H1 (cell line): ENCODE data around the gene CFAP206. TPM values are rescaled to one million over a fixed set of nuclear protein-coding genes. Genes with fewer than 3 reads are reported as not detected.

Experiments used
- ASH2L ChIP-seq: fragments of 200-600, 300-600 bp; sonication (generic); IDR thresholded peaks from one replicate; pipeline ENCODE4 v1.7.1; 2017; ENCODE audit warnings: low read length
- CHD7 ChIP-seq: fragments of 300-600 bp; sonication (generic); IDR thresholded peaks from 2 replicates; pipeline ENCODE4 v1.7.1; 2012; ENCODE audit warnings: low read length, moderate library complexity, mild to moderate bottlenecking, inconsistent platforms; ENCODE audit not compliant: insufficient replicate concordance
- EP300 ChIP-seq, 2 experiments: IDR thresholded peaks; 1 replicate in 1 of 2; 2 replicates in 1 of 2; pipeline ENCODE4 v1.6.1; 2011 to 2012; ENCODE audit warnings: low read depth in 2 of 2, low read length in 2 of 2, mild to moderate bottlenecking in 2 of 2, borderline replicate concordance in 1 of 2, inconsistent platforms in 1 of 2, moderate library complexity in 1 of 2
- JUN ChIP-seq: IDR thresholded peaks from 2 replicates; pipeline ENCODE4 v1.6.1; 2011; ENCODE audit warnings: low read depth, mild to moderate bottlenecking, improper control_type of control experiment, low read length
- JUND ChIP-seq: IDR thresholded peaks from 2 replicates; pipeline ENCODE4 v1.6.1; 2011; ENCODE audit warnings: mild to moderate bottlenecking, improper control_type of control experiment, low read length
- POLR2A ChIP-seq, 2 experiments: IDR thresholded peaks; 1 replicate in 1 of 2; 2 replicates in 1 of 2; pipeline ENCODE4 v1.6.1; 2011; ENCODE audit warnings: low read depth in 2 of 2, low read length in 2 of 2, mild to moderate bottlenecking in 2 of 2; ENCODE audit errors: control extremely low read depth in 1 of 2
- SIRT6 ChIP-seq: IDR thresholded peaks from one replicate; pipeline ENCODE4 v1.7.1; 2012; ENCODE audit warnings: low read length, inconsistent platforms
- TAF1 ChIP-seq: IDR thresholded peaks from 2 replicates; pipeline ENCODE4 v1.6.1; 2011; ENCODE audit warnings: mild to moderate bottlenecking, low read depth, low read length
- TEAD4 ChIP-seq: IDR thresholded peaks from 2 replicates; pipeline ENCODE4 v1.6.1; 2012; ENCODE audit warnings: low read depth, low read length, inconsistent platforms, mixed read lengths
- polyA plus RNA-seq, 7 experiments: library from polyadenylated mRNA; depleted of rRNA in 3 of 7; stranded (reverse) in 5 of 7; unstranded in 2 of 7; fragments of >200 nt in 5 of 7; fragments of 200-250 nt in 2 of 7; gene quantifications; 1 replicate in 5 of 7; 2 replicates in 1 of 7; 4 replicates in 1 of 7; pipeline versions ENCODE4 v1.2.1 to v1.2.3, GENCODE V29; 2011 to 2013; ENCODE audit warnings: missing spikeins in 2 of 7, mixed read lengths in 2 of 7
- total RNA-seq: library from RNA; stranded (reverse); fragmentation: NEBNext Ultra II Directional; extraction: Animal tissue kit (Norgen Biotek cat#: 25700); gene quantifications from 2 replicates; pipeline ENCODE4 v1.2.1, GENCODE V29; 2021
- TF ChIP-seq, protein P1 (sequence below), 3 experiments: IDR thresholded peaks; 1 replicate in 2 of 3; 2 replicates in 1 of 3; pipeline versions ENCODE4 v1.5.1 to v1.6.1; 2011; ENCODE audit warnings: low read length in 3 of 3, mild to moderate bottlenecking in 3 of 3, inconsistent platforms in 2 of 3, low read depth in 1 of 3, moderate library complexity in 1 of 3; ENCODE audit not compliant: insufficient read depth in 1 of 3; ENCODE audit errors: control extremely low read depth in 1 of 3

Gene CFAP206
- total and polyA plus RNA-seq, 2 of the 8 experiments (the other 6 are each of a cell fraction or from before 2014, with no cell fraction given), result not detected

- peak; percentile 55 for TF ChIP-seq CHD7
- TF ChIP-seq ASH2L, result peak; percentile 10
- peak; percentile 91 for TF ChIP-seq JUND
- TF ChIP-seq, protein P1, sequence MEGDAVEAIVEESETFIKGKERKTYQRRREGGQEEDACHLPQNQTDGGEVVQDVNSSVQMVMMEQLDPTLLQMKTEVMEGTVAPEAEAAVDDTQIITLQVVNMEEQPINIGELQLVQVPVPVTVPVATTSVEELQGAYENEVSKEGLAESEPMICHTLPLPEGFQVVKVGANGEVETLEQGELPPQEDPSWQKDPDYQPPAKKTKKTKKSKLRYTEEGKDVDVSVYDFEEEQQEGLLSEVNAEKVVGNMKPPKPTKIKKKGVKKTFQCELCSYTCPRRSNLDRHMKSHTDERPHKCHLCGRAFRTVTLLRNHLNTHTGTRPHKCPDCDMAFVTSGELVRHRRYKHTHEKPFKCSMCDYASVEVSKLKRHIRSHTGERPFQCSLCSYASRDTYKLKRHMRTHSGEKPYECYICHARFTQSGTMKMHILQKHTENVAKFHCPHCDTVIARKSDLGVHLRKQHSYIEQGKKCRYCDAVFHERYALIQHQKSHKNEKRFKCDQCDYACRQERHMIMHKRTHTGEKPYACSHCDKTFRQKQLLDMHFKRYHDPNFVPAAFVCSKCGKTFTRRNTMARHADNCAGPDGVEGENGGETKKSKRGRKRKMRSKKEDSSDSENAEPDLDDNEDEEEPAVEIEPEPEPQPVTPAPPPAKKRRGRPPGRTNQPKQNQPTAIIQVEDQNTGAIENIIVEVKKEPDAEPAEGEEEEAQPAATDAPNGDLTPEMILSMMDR (IDR thresholded peaks at IDR 0.05; ENCODE audit: control extremely low read depth in 1 of 3, insufficient read depth in 1 of 3, low read depth in 1 of 3, low read length in 3 of 3), result peak; percentile 62 to 68 (median 67)
- no peak for TF ChIP-seq SIRT6
- peak in 1 of 2 experiments; percentile 22; a peak in 1 of 3 replicates for TF ChIP-seq POLR2A (IDR thresholded peaks at IDR 0.05; ENCODE audit: control extremely low read depth in 1 of 2, low read depth in 2 of 2, low read length in 2 of 2)
- TF ChIP-seq TEAD4, result peak; percentile 81
- peak; percentile 70; the same call in 1 of the 2 replicates for TF ChIP-seq JUN
- TF ChIP-seq EP300 (IDR thresholded peaks at IDR 0.05; ENCODE audit: borderline replicate concordance in 1 of 2, low read depth in 2 of 2, low read length in 2 of 2), result no peak
- peak; percentile 42; the same call in 1 of the 2 replicates for TF ChIP-seq TAF1
Observed at GRCh38 chr6:87483929-87484328, 76.2 kb downstream of the CFAP206 start (continued).
